ENCODE measurements around the gene ATAD2B. TPM values are rescaled to one million over a fixed set of nuclear protein-coding genes. Genes with fewer than 3 reads are reported as not detected.
"Not testable (repeated sequence)": the region's sequence is repeated elsewhere in the genome, so short reads cannot be mapped to it uniquely, and the experiment has no call there.

The ATAD2B gene
- total RNA-seq, 1 experiment from 2014 or later, result 19.7 TPM

DNA sequence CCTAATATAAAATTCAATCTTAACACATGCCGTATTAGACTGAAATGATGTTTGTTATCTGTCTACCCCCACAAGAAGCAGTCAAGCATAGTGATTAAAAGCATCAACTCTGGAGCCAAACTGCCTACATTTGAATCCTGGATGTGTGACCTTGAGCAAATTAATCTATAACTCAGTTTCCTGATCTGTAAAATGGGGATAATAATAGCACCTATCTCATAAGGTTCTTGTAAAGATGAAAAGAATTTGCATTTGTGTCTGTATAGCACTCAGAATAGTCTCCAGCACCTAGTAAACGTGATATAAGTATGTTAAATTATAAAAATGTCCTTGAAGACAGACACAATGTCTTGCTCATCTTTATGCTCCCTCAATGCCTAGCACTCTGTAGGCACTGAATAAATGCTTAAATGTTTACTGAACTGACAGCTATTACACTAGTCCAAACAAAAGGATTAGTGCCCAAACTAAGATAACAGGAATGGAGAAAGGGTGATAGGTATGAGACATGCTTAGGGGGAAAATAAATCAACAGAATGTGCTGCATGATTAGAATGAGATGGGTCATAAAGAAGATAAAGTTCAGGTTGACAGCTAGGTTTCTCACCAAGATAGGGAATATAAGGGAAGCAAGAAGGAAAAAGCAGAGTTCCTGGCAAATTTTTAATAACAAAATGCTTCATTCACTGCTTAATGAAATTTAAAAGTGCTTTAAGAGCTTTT is 180.6 kb downstream of the ATAD2B start:
- H3K27ac Mint-ChIP-seq (ENCODE audit: unreplicated experiment), result no peak overlapping the region
- intact Hi-C loops (cut with micrococcal nuclease; ENCODE audit: unreplicated experiment), result no loop called here
- no peaks in the 10 kb centered on the region for H3K27me3 Mint-ChIP-seq (ENCODE audit: unreplicated experiment)
- H3K4me3 Mint-ChIP-seq (ENCODE audit: low read depth, unreplicated experiment), result no peak overlapping the region
- no peaks in the 10 kb centered on the region for H3K9me3 Mint-ChIP-seq (ENCODE audit: low read depth, unreplicated experiment)
- no peak for DNase-seq
- no TSS peak for BruUV-seq (replicated peaks)
- TF ChIP-seq, protein P1, sequence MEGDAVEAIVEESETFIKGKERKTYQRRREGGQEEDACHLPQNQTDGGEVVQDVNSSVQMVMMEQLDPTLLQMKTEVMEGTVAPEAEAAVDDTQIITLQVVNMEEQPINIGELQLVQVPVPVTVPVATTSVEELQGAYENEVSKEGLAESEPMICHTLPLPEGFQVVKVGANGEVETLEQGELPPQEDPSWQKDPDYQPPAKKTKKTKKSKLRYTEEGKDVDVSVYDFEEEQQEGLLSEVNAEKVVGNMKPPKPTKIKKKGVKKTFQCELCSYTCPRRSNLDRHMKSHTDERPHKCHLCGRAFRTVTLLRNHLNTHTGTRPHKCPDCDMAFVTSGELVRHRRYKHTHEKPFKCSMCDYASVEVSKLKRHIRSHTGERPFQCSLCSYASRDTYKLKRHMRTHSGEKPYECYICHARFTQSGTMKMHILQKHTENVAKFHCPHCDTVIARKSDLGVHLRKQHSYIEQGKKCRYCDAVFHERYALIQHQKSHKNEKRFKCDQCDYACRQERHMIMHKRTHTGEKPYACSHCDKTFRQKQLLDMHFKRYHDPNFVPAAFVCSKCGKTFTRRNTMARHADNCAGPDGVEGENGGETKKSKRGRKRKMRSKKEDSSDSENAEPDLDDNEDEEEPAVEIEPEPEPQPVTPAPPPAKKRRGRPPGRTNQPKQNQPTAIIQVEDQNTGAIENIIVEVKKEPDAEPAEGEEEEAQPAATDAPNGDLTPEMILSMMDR (IDR thresholded peaks at IDR 0.05; ENCODE audit: unreplicated experiment), result no peak
- H3K4me1 Mint-ChIP-seq (ENCODE audit: low read depth, unreplicated experiment), result no peaks in the 10 kb centered on the region
- no peaks in the 10 kb centered on the region for H3K36me3 Mint-ChIP-seq (ENCODE audit: insufficient read depth, unreplicated experiment)
- CTCF ChIA-PET, result no interaction called here

DNA sequence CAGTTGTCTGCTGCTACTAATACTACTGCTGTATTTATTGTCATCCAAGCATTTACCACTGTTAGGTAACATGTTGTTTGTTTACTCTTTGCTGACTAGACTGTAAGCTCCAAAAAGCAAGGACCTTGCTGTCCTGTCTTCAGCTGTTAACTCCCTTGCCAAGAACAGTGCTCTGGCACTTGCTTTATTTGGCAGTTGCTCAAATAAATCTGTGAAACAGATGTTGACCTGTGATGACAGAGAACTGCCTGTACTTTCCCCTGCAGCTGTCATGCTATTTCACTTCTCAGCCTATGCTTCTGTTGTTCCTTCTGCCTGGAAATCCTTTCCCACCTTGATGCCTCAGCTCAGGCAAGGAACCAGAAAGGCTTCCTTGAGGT is 181.2 kb downstream of the ATAD2B start:
- no TSS peak for BruUV-seq (replicated peaks)
- Mint-ChIP-seq H3K27me3 (ENCODE audit: unreplicated experiment) (no peaks in the 10 kb centered on the region), H3K4me1 (ENCODE audit: low read depth, unreplicated experiment) (no peaks in the 10 kb centered on the region), H3K36me3 (ENCODE audit: insufficient read depth, unreplicated experiment) (no peaks in the 10 kb centered on the region), H3K27ac (ENCODE audit: unreplicated experiment) (no peak overlapping the region), H3K9me3 (ENCODE audit: low read depth, unreplicated experiment) (no peaks in the 10 kb centered on the region), H3K4me3 (ENCODE audit: low read depth, unreplicated experiment) (no peak overlapping the region)
- TF ChIP-seq, protein P1 (IDR thresholded peaks at IDR 0.05; ENCODE audit: unreplicated experiment), result no peak
- intact Hi-C loops (cut with micrococcal nuclease; ENCODE audit: unreplicated experiment), result no loop called here
- no peak for DNase-seq
- CTCF ChIA-PET, result no interaction called here

DNA sequence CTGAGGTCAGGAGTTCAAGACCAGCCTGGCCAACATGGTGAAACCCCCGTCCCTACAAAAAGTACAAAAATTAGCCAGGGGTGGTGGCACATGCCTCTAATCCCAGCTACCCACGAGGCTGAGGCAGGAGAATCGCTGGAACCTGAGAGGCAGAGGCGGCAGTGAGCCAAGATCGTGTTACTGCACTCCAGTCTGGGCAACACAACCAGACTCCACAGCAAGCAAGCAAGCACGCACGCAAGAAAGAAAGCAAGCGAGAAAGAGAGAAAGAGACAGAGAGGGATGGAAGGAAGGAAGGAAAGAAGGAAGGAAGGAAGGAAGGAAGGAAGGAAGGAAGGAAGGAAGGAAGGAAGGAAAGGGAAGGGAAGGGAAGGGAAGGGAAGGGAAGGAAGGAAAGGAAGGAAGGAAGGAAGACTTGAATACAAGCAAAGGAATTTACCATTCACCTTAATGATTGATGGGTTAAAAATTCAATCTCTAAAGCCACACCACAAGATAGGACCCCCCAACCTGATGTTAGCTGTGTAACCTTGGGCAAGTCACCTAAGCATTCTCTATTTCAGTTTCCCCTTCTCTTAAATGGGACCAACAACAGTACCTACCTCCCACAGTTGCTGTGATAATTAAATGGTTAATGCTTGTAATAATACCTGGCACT is 181.7 kb downstream of the ATAD2B start:
- H3K27ac Mint-ChIP-seq (ENCODE audit: unreplicated experiment), result no peak overlapping the region
- TF ChIP-seq, protein P1 (IDR thresholded peaks at IDR 0.05; ENCODE audit: unreplicated experiment), result no peak
- no peaks in the 10 kb centered on the region for H3K4me1 Mint-ChIP-seq (ENCODE audit: low read depth, unreplicated experiment)
- CTCF ChIA-PET, result interaction anchor here (0.6 kb wide), 1 partner anchor 1993 kb away, joined by 10 read pairs; no protein-coding TSS in a partner anchor
- DNase-seq, result no peak
- no peak overlapping the region for H3K4me3 Mint-ChIP-seq (ENCODE audit: low read depth, unreplicated experiment)
- intact Hi-C loops (cut with micrococcal nuclease; ENCODE audit: unreplicated experiment), result no loop called here
- H3K27me3 Mint-ChIP-seq (ENCODE audit: unreplicated experiment), result no peaks in the 10 kb centered on the region
- no peaks in the 10 kb centered on the region for H3K36me3 Mint-ChIP-seq (ENCODE audit: insufficient read depth, unreplicated experiment)
- no peaks in the 10 kb centered on the region for H3K9me3 Mint-ChIP-seq (ENCODE audit: low read depth, unreplicated experiment)
- no TSS peak for BruUV-seq (replicated peaks)

DNA sequence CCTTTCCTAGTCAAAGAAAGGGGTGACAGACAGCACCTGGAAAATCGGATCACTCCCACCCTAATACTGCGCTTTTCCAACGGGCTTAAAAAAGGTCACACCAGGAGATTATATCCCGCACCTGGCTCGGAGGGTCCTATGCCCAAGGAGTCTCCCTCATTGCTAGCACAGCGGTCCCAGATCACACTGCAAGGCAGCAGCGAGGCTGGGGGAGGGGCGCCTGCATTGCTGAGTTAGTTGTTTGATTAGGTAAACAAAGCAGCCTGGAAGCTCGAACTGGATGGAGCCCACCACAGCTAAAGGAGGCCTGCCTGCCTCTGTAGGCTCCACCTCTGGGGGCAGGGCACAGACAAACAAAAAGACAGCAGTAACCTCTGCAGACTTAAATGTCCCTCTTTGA is 190.1 kb downstream of the ATAD2B start:
- BruUV-seq (replicated peaks); DNase-seq; CTCF ChIA-PET; H3K36me3 Mint-ChIP-seq (ENCODE audit: insufficient read depth, unreplicated experiment); H3K9me3 Mint-ChIP-seq (ENCODE audit: low read depth, unreplicated experiment); intact Hi-C loops (cut with micrococcal nuclease; ENCODE audit: unreplicated experiment); H3K27ac Mint-ChIP-seq (ENCODE audit: unreplicated experiment); H3K4me1 Mint-ChIP-seq (ENCODE audit: low read depth, unreplicated experiment); H3K27me3 Mint-ChIP-seq (ENCODE audit: unreplicated experiment); H3K4me3 Mint-ChIP-seq (ENCODE audit: low read depth, unreplicated experiment): not testable (repeated sequence)

DNA sequence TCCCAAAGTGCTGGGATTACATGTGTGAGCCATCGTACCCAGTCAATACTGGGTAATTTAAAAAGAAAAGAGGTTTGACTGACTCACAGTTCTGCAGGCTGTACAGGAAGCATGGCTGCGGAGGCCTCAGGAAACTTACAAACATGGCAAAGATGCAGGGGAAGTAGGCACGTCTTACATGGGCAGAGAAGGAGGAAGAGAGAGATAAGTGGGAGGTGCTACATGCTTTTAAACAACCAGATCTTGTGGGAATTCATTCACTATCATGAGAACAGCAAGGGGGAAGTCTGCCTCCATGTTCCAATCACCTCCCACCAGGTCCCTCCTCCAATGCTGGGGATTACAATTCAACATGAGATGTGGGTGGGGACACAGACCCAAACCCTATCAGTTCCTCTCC is 192.5 kb downstream of the ATAD2B start:
- no TSS peak for BruUV-seq (replicated peaks)
- H3K4me3 Mint-ChIP-seq (ENCODE audit: low read depth, unreplicated experiment), result no peak overlapping the region
- no peak for DNase-seq
- peaks cover 4% of the 10 kb centered on the region for H3K9me3 Mint-ChIP-seq (ENCODE audit: low read depth, unreplicated experiment)
- intact Hi-C loops (cut with micrococcal nuclease; ENCODE audit: unreplicated experiment), result no loop called here
- no peaks in the 10 kb centered on the region for H3K27me3 Mint-ChIP-seq (ENCODE audit: unreplicated experiment)
- CTCF ChIA-PET, result no interaction called here
- H3K27ac Mint-ChIP-seq (ENCODE audit: unreplicated experiment), result no peak overlapping the region
- H3K36me3 Mint-ChIP-seq (ENCODE audit: insufficient read depth, unreplicated experiment), result no peaks in the 10 kb centered on the region
- TF ChIP-seq, protein P1 (IDR thresholded peaks at IDR 0.05; ENCODE audit: unreplicated experiment), result no peak
- no peaks in the 10 kb centered on the region for H3K4me1 Mint-ChIP-seq (ENCODE audit: low read depth, unreplicated experiment)

DNA sequence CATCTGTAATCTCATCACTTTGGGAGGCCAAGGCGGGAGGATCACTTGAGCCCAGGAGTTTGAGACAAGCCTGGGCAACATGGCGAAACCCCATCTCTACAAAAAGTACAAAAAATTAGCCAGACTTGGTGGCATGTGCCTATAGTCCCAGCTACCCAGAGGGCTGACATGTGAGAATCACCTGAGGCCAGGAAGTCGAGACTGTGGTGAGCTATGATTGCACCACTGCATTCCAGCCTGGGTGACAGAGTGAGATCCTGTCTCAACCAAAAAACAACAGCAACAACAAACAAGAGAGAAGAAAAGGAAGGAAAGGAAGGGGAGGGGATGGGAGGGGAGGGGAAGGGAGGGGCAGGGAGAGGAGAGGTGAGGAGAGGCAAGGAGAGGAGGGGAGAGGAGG is 203.9 kb downstream of the ATAD2B start:
- CTCF ChIA-PET; DNase-seq; H3K27me3 Mint-ChIP-seq (ENCODE audit: unreplicated experiment); H3K27ac Mint-ChIP-seq (ENCODE audit: unreplicated experiment); intact Hi-C loops (cut with micrococcal nuclease; ENCODE audit: unreplicated experiment); H3K4me3 Mint-ChIP-seq (ENCODE audit: low read depth, unreplicated experiment); H3K9me3 Mint-ChIP-seq (ENCODE audit: low read depth, unreplicated experiment); H3K36me3 Mint-ChIP-seq (ENCODE audit: insufficient read depth, unreplicated experiment); BruUV-seq (replicated peaks); H3K4me1 Mint-ChIP-seq (ENCODE audit: low read depth, unreplicated experiment): not testable (repeated sequence)

Measured in Calu3 (cell line).